ENCODE data around the gene TXNDC17. TPM values are rescaled to one million over a fixed set of nuclear protein-coding genes. Genes with fewer than 3 reads are reported as not detected.
A peak's percentile ranks its signal among the peaks of the same experiment; 100 is the strongest.

TXNDC17 gene
- total and polyA plus RNA-seq, 2 of the 13 experiments (the other 11 are each of a cell fraction or from before 2014, with no cell fraction given): 188 to 266 TPM

DNA sequence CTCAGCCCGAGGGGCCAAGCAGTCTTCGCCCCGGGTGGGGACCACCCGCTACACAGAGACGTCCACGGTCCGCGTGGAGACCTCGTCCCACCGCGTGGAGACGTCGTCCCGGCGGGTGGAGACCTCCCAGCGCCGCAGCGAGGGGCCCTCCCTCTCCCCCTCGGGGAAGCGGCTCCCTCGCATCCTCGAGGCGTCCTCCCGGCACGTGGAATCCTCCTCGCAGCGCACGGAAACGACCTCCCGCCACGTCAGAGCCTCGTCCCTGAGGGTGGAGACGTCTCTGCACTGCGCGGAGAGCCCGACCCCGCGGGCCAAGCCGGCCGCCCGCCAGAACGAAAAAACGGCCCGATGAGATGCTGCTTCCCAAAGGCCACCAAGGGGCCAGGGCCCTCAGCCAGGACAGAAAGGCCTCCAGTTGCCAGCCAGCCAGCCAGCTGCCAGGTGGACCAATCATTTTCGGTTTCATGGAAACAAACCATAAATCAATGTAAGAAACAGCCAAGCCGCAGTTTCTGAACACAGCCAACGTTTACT lies 11.1 kb downstream of the TXNDC17 start (continued):
- TF ChIP-seq PAWR (CRISPR knock-in tag; IDR thresholded peaks at IDR 0.05; ENCODE audit: borderline replicate concordance): peak; percentile 78; the same call in 1 of the 2 replicates
- no peak for TF ChIP-seq ATM (IDR thresholded peaks at IDR 0.05; ENCODE audit: borderline replicate concordance)
- TF ChIP-seq, protein P1, sequence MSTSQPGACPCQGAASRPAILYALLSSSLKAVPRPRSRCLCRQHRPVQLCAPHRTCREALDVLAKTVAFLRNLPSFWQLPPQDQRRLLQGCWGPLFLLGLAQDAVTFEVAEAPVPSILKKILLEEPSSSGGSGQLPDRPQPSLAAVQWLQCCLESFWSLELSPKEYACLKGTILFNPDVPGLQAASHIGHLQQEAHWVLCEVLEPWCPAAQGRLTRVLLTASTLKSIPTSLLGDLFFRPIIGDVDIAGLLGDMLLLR (CRISPR knock-in tag; IDR thresholded peaks at IDR 0.05): peak; percentile 99
- TF ChIP-seq NR2F6 (IDR thresholded peaks at IDR 0.05): no peak
- TF ChIP-seq NR2F6 (CRISPR knock-in tag; IDR thresholded peaks at IDR 0.05): no peak
- peak; percentile 98 for TF ChIP-seq ZNF501 (CRISPR knock-in tag; IDR thresholded peaks at IDR 0.05)
- peak; percentile 98 for TF ChIP-seq REXO4 (CRISPR knock-in tag; IDR thresholded peaks at IDR 0.05; ENCODE audit: borderline replicate concordance)
- no peak for TF ChIP-seq EP300 (IDR thresholded peaks at IDR 0.05; ENCODE audit: low read depth in 2 of 2, low read length in 2 of 2)
- TF ChIP-seq EP300 (CRISPR knock-in tag; IDR thresholded peaks at IDR 0.05; ENCODE audit: borderline replicate concordance): no peak
- no peak; the same call in none of the 2 replicates for TF ChIP-seq XBP1 (CRISPR knock-in tag; IDR thresholded peaks at IDR 0.05)
- TF ChIP-seq AHR (CRISPR knock-in tag; IDR thresholded peaks at IDR 0.05): peak; percentile 91; the same call in 1 of the 2 replicates
- TF ChIP-seq JARID2 (CRISPR knock-in tag; IDR thresholded peaks at IDR 0.05; ENCODE audit: insufficient replicate concordance): peak; percentile 48
- TF ChIP-seq KLF9 (CRISPR knock-in tag; IDR thresholded peaks at IDR 0.05; ENCODE audit: low read depth): no peak
- no peak for TF ChIP-seq TCF12 (IDR thresholded peaks at IDR 0.05)
- TF ChIP-seq TCF12 (CRISPR knock-in tag; IDR thresholded peaks at IDR 0.05): peak; percentile 80
- peak; percentile 95; the same call in 1 of the 2 replicates for TF ChIP-seq ZNF101 (CRISPR knock-in tag; IDR thresholded peaks at IDR 0.05; ENCODE audit: borderline replicate concordance, low read depth)
- peak; percentile 61 for TF ChIP-seq ZNF136 (CRISPR knock-in tag; IDR thresholded peaks at IDR 0.05; ENCODE audit: low read depth)
- TF ChIP-seq, protein P2, sequence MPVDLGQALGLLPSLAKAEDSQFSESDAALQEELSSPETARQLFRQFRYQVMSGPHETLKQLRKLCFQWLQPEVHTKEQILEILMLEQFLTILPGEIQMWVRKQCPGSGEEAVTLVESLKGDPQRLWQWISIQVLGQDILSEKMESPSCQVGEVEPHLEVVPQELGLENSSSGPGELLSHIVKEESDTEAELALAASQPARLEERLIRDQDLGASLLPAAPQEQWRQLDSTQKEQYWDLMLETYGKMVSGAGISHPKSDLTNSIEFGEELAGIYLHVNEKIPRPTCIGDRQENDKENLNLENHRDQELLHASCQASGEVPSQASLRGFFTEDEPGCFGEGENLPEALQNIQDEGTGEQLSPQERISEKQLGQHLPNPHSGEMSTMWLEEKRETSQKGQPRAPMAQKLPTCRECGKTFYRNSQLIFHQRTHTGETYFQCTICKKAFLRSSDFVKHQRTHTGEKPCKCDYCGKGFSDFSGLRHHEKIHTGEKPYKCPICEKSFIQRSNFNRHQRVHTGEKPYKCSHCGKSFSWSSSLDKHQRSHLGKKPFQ (CRISPR knock-in tag; IDR thresholded peaks at IDR 0.05; ENCODE audit: insufficient replicate concordance): peak; percentile 94
- TF ChIP-seq, protein P3, sequence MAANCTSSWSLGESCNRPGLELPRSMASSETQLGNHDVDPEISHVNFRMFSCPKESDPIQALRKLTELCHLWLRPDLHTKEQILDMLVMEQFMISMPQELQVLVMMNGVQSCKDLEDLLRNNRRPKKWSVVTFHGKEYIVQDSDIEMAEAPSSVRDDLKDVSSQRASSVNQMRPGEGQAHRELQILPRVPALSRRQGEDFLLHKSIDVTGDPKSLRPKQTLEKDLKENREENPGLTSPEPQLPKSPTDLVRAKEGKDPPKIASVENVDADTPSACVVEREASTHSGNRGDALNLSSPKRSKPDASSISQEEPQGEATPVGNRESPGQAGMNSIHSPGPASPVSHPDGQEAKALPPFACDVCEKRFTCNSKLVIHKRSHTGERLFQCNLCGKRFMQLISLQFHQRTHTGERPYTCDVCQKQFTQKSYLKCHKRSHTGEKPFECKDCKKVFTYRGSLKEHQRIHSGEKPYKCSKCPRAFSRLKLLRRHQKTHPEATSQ (CRISPR knock-in tag; IDR thresholded peaks at IDR 0.05; ENCODE audit: borderline replicate concordance): no peak
- TF ChIP-seq ZSCAN29 (CRISPR knock-in tag; conservative IDR thresholded peaks at IDR 0.05): no peak
- no peak for TF ChIP-seq RBM22 (optimal IDR thresholded peaks at IDR 0.05; ENCODE audit: low read length)
- TF ChIP-seq, protein P4, sequence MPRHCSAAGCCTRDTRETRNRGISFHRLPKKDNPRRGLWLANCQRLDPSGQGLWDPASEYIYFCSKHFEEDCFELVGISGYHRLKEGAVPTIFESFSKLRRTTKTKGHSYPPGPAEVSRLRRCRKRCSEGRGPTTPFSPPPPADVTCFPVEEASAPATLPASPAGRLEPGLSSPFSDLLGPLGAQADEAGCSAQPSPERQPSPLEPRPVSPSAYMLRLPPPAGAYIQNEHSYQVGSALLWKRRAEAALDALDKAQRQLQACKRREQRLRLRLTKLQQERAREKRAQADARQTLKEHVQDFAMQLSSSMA (CRISPR knock-in tag; IDR thresholded peaks at IDR 0.05): peak; percentile 51; the same call in 1 of the 2 replicates
- TF ChIP-seq, protein P5, sequence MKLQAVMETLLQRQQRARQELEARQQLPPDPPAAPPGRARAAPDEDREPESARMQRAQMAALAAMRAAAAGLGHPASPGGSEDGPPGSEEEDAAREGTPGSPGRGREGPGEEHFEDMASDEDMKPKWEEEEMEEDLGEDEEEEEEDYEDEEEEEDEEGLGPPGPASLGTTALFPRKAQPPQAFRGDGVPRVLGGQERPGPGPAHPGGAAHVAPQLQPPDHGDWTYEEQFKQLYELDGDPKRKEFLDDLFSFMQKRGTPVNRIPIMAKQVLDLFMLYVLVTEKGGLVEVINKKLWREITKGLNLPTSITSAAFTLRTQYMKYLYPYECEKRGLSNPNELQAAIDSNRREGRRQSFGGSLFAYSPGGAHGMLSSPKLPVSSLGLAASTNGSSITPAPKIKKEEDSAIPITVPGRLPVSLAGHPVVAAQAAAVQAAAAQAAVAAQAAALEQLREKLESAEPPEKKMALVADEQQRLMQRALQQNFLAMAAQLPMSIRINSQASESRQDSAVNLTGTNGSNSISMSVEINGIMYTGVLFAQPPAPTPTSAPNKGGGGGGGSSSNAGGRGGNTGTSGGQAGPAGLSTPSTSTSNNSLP (IDR thresholded peaks at IDR 0.05; ENCODE audit: low read depth, low read length): no peak
- TF ChIP-seq, protein P6, sequence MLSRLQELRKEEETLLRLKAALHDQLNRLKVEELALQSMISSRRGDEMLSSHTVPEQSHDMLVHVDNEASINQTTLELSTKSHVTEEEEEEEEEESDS (CRISPR knock-in tag; IDR thresholded peaks at IDR 0.05; ENCODE audit: borderline replicate concordance): 0 out of 2 replicates have a peak, but pooled peaks have one; percentile 27
- no peak for TF ChIP-seq HMG20B (CRISPR knock-in tag; conservative IDR thresholded peaks at IDR 0.05)

All from HepG2 (cell line).